ENCODE data around the gene SPINDOC. TPM values are rescaled to one million over a fixed set of nuclear protein-coding genes. Genes with fewer than 3 reads are reported as not detected.

SPINDOC gene
- total and polyA plus RNA-seq, 9 of the 15 experiments (the other 6 are each of a cell fraction or from before 2014, with no cell fraction given) = 0.70 to 36.3 (median 19.6) TPM

DNA sequence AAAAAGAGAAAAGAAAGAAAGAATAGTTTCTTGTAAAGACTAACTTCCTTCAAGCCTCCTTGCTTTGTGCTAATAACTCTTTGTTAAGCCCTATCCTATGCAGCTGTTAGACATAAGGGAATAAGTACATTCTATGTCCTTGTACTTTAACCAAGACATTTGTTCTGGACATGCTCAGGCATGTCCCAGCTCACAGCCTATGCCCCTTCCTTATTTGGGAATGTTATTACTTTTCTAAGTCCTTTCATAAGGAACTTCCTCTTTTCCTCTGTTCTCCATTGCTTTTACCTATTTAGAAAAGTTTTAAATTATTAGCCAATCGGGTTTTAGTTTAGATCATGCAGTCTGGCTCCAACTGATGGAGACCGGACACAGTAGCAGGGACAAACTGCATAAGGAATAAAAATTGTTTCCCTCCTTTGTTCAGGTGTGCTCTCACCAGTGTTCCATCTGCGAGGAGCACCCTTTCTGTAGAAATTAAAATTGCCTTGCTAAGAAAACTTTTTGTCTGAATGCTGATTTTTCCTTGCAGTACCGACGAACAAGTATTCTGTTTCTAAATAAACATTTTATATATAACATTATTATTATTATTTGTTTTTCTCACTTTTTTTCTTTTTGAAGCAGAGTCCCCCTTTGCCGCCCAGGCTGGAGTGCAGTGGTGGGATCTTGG is 21.6 kb upstream of the SPINDOC start (continued):
- TF ChIP-seq, protein P1, sequence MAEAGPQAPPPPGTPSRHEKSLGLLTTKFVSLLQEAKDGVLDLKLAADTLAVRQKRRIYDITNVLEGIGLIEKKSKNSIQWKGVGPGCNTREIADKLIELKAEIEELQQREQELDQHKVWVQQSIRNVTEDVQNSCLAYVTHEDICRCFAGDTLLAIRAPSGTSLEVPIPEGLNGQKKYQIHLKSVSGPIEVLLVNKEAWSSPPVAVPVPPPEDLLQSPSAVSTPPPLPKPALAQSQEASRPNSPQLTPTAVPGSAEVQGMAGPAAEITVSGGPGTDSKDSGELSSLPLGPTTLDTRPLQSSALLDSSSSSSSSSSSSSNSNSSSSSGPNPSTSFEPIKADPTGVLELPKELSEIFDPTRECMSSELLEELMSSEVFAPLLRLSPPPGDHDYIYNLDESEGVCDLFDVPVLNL (CRISPR knock-in tag; IDR thresholded peaks at IDR 0.05; ENCODE audit: low read depth) = no peak
- no peak for TF ChIP-seq ZNF133 (CRISPR knock-in tag; IDR thresholded peaks at IDR 0.05)
- TF ChIP-seq SMAD4 (CRISPR knock-in tag; conservative IDR thresholded peaks at IDR 0.05) = no peak
- TF ChIP-seq ESRRA (IDR thresholded peaks at IDR 0.05; ENCODE audit: borderline replicate concordance, low read depth) = no peak
- TF ChIP-seq PYGO2 (tag; IDR thresholded peaks at IDR 0.05) = no peak
- TF ChIP-seq ATF2 (CRISPR knock-in tag; IDR thresholded peaks at IDR 0.05) = no peak
- no peak for TF ChIP-seq JUND (IDR thresholded peaks at IDR 0.05; ENCODE audit: borderline replicate concordance, low read depth, low read length)
- TF ChIP-seq JUND (tag; IDR thresholded peaks at IDR 0.05; ENCODE audit: borderline replicate concordance, low read depth, low read length) = no peak
- peak in 1 of 2 experiments; percentile 66; a peak in 2 of 4 replicates for TF ChIP-seq TRIM24 (IDR thresholded peaks at IDR 0.05)
- TF ChIP-seq, protein P2, sequence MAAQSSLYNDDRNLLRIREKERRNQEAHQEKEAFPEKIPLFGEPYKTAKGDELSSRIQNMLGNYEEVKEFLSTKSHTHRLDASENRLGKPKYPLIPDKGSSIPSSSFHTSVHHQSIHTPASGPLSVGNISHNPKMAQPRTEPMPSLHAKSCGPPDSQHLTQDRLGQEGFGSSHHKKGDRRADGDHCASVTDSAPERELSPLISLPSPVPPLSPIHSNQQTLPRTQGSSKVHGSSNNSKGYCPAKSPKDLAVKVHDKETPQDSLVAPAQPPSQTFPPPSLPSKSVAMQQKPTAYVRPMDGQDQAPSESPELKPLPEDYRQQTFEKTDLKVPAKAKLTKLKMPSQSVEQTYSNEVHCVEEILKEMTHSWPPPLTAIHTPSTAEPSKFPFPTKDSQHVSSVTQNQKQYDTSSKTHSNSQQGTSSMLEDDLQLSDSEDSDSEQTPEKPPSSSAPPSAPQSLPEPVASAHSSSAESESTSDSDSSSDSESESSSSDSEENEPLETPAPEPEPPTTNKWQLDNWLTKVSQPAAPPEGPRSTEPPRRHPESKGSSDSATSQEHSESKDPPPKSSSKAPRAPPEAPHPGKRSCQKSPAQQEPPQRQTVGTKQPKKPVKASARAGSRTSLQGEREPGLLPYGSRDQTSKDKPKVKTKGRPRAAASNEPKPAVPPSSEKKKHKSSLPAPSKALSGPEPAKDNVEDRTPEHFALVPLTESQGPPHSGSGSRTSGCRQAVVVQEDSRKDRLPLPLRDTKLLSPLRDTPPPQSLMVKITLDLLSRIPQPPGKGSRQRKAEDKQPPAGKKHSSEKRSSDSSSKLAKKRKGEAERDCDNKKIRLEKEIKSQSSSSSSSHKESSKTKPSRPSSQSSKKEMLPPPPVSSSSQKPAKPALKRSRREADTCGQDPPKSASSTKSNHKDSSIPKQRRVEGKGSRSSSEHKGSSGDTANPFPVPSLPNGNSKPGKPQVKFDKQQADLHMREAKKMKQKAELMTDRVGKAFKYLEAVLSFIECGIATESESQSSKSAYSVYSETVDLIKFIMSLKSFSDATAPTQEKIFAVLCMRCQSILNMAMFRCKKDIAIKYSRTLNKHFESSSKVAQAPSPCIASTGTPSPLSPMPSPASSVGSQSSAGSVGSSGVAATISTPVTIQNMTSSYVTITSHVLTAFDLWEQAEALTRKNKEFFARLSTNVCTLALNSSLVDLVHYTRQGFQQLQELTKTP (IDR thresholded peaks at IDR 0.05; ENCODE audit: low read depth in 1 of 2, partially characterized antibody in 2 of 2) = no peak
- no peak for TF ChIP-seq GATA2 (CRISPR knock-in tag; IDR thresholded peaks at IDR 0.05)
- TF ChIP-seq CEBPG (CRISPR knock-in tag; IDR thresholded peaks at IDR 0.05) = no peak
- TF ChIP-seq CEBPG (tag; conservative IDR thresholded peaks at IDR 0.05 in 1 of 2, IDR thresholded peaks at IDR 0.05 in 1 of 2) = no peak
- TF ChIP-seq SLC30A9 (CRISPR knock-in tag; IDR thresholded peaks at IDR 0.05) = no peak
- no peak for TF ChIP-seq EGR1 (conservative IDR thresholded peaks at IDR 0.05)
- no peak for TF ChIP-seq FIP1L1 (IDR thresholded peaks at IDR 0.05; ENCODE audit: low read depth, low read length, poor library complexity, severe bottlenecking)
- TF ChIP-seq, protein P3, sequence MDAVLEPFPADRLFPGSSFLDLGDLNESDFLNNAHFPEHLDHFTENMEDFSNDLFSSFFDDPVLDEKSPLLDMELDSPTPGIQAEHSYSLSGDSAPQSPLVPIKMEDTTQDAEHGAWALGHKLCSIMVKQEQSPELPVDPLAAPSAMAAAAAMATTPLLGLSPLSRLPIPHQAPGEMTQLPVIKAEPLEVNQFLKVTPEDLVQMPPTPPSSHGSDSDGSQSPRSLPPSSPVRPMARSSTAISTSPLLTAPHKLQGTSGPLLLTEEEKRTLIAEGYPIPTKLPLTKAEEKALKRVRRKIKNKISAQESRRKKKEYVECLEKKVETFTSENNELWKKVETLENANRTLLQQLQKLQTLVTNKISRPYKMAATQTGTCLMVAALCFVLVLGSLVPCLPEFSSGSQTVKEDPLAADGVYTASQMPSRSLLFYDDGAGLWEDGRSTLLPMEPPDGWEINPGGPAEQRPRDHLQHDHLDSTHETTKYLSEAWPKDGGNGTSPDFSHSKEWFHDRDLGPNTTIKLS (IDR thresholded peaks at IDR 0.05; ENCODE audit: borderline replicate concordance, low read depth) = no peak

Measured in K562 (cell line).